ENCODE measurements around the gene ZBTB42. TPM values are rescaled to one million over a fixed set of nuclear protein-coding genes. Genes with fewer than 3 reads are reported as not detected.

ZBTB42 gene
- polyA plus RNA-seq, 1 of the 3 experiments (the other 2 are of a cell fraction) = 3.1 TPM

DNA sequence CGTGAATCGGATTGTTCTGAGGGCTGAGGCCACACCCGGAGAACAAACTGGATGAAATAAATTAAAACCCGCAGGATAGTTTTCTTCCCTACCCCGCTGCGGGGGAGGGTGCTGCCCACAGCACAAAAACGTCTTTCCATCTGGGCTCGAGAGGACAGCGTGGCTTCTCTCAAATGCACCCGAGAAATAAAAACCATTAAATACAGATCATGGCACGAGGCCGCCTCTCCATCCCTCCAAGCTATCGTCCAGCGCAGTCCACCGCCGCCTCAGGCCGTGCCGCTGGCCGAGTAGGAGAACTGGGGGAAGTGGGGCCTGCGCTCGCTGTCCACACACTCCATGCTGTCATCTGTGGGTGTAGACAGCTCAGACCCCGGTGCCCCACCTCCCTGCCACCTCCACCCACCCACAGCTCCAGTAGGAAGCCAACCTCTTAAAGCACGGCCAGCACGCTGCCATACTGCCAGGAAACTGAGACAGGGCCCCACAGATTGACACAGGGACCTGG is 30.8 kb upstream of the ZBTB42 start (continued):
- TF ChIP-seq, protein P1, sequence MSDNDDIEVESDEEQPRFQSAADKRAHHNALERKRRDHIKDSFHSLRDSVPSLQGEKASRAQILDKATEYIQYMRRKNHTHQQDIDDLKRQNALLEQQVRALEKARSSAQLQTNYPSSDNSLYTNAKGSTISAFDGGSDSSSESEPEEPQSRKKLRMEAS (IDR thresholded peaks at IDR 0.05; ENCODE audit: low read depth) = no peak
- no peak for TF ChIP-seq FOSL2 (IDR thresholded peaks at IDR 0.05; ENCODE audit: borderline replicate concordance, low read depth)

DNA sequence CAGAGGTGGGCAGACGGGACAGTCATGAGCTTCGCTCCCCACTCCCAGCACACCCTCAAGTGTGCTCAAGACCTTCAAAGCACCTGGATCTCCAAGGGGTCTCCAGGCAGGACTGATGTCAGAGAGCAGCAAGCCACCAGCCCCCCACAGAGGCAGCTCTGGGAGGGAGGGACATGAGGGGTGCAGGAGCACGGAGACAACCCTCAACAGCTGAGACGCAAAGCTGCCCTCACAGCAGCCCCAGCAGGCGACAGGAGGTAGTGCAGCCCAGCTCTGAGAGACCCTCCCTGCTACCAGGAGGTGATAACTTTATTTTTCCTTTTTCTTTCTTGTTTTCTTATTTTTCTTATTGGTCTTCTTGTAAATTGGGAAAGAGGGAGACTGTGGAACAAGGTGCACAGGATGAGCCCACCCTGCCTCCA is 30.0 kb upstream of the ZBTB42 start:
- Histone ChIP-seq H3K27ac (ENCODE audit: low read depth in 2 of 2, low read length in 1 of 2) (no peak overlapping the region), H3K4me2 (no peak overlapping the region), H3K79me2 (ENCODE audit: insufficient read depth) (no peaks in the 10 kb centered on the region), H3F3A (replicated peaks; ENCODE audit: insufficient read depth) (peaks cover 31% of the 10 kb centered on the region), H3K27me3 (ENCODE audit: insufficient read depth) (no peaks in the 10 kb centered on the region), H3K36me3 (replicated peaks in 1 of 2; ENCODE audit: control insufficient read depth in 1 of 2, insufficient read depth in 2 of 2, low read length in 1 of 2) (peaks cover 8 to 43% of the 10 kb centered on the region in 2 experiments), H3K9me3 (no peaks in the 10 kb centered on the region), H3K4me3 (ENCODE audit: low read depth in 2 of 2, low read length in 1 of 2) (no peak overlapping the region; a peak in 1 of 4 replicates), H4K20me1 (ENCODE audit: insufficient read depth) (no peaks in the 10 kb centered on the region), H3K9me2 (no peaks in the 10 kb centered on the region), H3K9ac (no peak overlapping the region), H3K4me1 (ENCODE audit: control insufficient read depth in 1 of 2, insufficient read depth in 2 of 2, low read depth in 1 of 2, low read length in 1 of 2) (peaks cover 0 to 7% of the 10 kb centered on the region in 2 experiments; a peak in 1 of 4 replicates), H2AFZ (ENCODE audit: low read depth) (no peak overlapping the region)
- no peak for TF ChIP-seq RAD21 (IDR thresholded peaks at IDR 0.05; ENCODE audit: low read length)
- TF ChIP-seq, protein P2, sequence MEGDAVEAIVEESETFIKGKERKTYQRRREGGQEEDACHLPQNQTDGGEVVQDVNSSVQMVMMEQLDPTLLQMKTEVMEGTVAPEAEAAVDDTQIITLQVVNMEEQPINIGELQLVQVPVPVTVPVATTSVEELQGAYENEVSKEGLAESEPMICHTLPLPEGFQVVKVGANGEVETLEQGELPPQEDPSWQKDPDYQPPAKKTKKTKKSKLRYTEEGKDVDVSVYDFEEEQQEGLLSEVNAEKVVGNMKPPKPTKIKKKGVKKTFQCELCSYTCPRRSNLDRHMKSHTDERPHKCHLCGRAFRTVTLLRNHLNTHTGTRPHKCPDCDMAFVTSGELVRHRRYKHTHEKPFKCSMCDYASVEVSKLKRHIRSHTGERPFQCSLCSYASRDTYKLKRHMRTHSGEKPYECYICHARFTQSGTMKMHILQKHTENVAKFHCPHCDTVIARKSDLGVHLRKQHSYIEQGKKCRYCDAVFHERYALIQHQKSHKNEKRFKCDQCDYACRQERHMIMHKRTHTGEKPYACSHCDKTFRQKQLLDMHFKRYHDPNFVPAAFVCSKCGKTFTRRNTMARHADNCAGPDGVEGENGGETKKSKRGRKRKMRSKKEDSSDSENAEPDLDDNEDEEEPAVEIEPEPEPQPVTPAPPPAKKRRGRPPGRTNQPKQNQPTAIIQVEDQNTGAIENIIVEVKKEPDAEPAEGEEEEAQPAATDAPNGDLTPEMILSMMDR (IDR thresholded peaks at IDR 0.05) = peak; percentile 56
- WGBS (ENCODE audit: low lambda C conversion rate) = 96% methylated on average over 5 of the region's 5 CpGs
- ChIA-PET CTCF (interaction anchor here (0.6 to 6.5 kb wide), 7 partner anchors 9 to 55 kb away, joined by 3 to 85 read pairs (median 6); no protein-coding TSS in a partner anchor), POLR2A (interaction anchor here (1.1 to 1.5 kb wide), 2 partner anchors 18 to 50 kb away, joined by 3 to 4 read pairs; partner anchors contain the start of gene SIVA1)
- DNase-seq = peak; percentile 51

DNA sequence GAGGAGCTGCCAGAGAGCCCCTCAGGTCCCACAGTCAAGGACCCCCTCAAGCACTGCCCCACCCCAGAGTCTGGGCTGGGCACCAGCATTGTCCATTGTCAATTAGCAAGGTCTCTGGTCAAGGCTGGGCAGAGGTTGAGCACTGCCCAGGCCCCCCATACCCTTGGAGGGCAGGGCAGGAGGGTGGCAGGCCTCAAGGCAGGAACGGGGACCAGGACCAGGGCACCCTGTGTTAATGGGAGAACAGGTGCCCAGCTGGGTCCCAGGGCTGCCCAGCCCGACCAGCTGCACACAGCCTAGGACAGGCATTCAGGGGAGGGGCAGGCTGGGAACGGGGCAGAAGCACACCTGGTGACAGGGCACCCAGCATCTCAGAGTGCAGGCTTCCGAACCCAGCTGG is 29.5 kb upstream of the ZBTB42 start:
- H3K9me2 ChIP-seq = no peaks in the 10 kb centered on the region
- TF ChIP-seq, protein P3, sequence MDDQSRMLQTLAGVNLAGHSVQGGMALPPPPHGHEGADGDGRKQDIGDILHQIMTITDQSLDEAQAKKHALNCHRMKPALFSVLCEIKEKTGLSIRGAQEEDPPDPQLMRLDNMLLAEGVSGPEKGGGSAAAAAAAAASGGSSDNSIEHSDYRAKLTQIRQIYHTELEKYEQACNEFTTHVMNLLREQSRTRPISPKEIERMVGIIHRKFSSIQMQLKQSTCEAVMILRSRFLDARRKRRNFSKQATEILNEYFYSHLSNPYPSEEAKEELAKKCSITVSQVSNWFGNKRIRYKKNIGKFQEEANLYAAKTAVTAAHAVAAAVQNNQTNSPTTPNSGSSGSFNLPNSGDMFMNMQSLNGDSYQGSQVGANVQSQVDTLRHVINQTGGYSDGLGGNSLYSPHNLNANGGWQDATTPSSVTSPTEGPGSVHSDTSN (IDR thresholded peaks at IDR 0.05) = no peak
- no peak for TF ChIP-seq EZH2phosphoT487 (IDR thresholded peaks at IDR 0.05; ENCODE audit: borderline replicate concordance, low read depth)
- no peak for TF ChIP-seq TEAD4 (IDR thresholded peaks at IDR 0.05; ENCODE audit: borderline replicate concordance, insufficient read depth)
- TF ChIP-seq MEF2A (IDR thresholded peaks at IDR 0.05; ENCODE audit: borderline replicate concordance, low read depth) = no peak
- TF ChIP-seq, protein P4, sequence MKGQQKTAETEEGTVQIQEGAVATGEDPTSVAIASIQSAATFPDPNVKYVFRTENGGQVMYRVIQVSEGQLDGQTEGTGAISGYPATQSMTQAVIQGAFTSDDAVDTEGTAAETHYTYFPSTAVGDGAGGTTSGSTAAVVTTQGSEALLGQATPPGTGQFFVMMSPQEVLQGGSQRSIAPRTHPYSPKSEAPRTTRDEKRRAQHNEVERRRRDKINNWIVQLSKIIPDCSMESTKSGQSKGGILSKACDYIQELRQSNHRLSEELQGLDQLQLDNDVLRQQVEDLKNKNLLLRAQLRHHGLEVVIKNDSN (IDR thresholded peaks at IDR 0.05; ENCODE audit: borderline replicate concordance, low read depth) = no peak
- TF ChIP-seq RFX5 (IDR thresholded peaks at IDR 0.05; ENCODE audit: low read length) = no peak
- TF ChIP-seq, protein P5, sequence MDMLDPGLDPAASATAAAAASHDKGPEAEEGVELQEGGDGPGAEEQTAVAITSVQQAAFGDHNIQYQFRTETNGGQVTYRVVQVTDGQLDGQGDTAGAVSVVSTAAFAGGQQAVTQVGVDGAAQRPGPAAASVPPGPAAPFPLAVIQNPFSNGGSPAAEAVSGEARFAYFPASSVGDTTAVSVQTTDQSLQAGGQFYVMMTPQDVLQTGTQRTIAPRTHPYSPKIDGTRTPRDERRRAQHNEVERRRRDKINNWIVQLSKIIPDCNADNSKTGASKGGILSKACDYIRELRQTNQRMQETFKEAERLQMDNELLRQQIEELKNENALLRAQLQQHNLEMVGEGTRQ (IDR thresholded peaks at IDR 0.05; ENCODE audit: borderline replicate concordance, low read depth, low read length) = no peak
- TF ChIP-seq FOSL2 (IDR thresholded peaks at IDR 0.05; ENCODE audit: borderline replicate concordance, low read depth) = no peak
- TF ChIP-seq YY1 (IDR thresholded peaks at IDR 0.05; ENCODE audit: low read depth) = no peak
- TF ChIP-seq RAD21 (IDR thresholded peaks at IDR 0.05; ENCODE audit: low read length) = no peak
- TF ChIP-seq NRF1 (IDR thresholded peaks at IDR 0.05; ENCODE audit: low read depth, low read length) = no peak
- TF ChIP-seq ELF1 (IDR thresholded peaks at IDR 0.05) = no peak
- TF ChIP-seq RCOR1 (IDR thresholded peaks at IDR 0.05; ENCODE audit: low read length) = no peak
- TF ChIP-seq, protein P2 (IDR thresholded peaks at IDR 0.05) = no peak
- no peak for TF ChIP-seq TCF12 (IDR thresholded peaks at IDR 0.05)
- TF ChIP-seq GATA2 (CRISPR knock-in tag; IDR thresholded peaks at IDR 0.05) = no peak
- TF ChIP-seq RXRA (IDR thresholded peaks at IDR 0.05; ENCODE audit: borderline replicate concordance, low read depth) = no peak

More for the DNA sequence above, 29.5 kb upstream of the ZBTB42 start:
- Histone ChIP-seq H3K4me3 (ENCODE audit: low read depth in 2 of 2, low read length in 1 of 2) (no peak overlapping the region), H3K36me3 (replicated peaks in 1 of 2; ENCODE audit: control insufficient read depth in 1 of 2, insufficient read depth in 2 of 2, low read length in 1 of 2) (peaks cover 12 to 47% of the 10 kb centered on the region in 2 experiments), H2AFZ (ENCODE audit: low read depth) (no peak overlapping the region), H3K27ac (ENCODE audit: low read depth in 2 of 2, low read length in 1 of 2) (no peak overlapping the region), H3K79me2 (ENCODE audit: insufficient read depth) (no peaks in the 10 kb centered on the region), H3K4me2 (no peak overlapping the region), H3K27me3 (ENCODE audit: insufficient read depth) (no peaks in the 10 kb centered on the region), H3K9me3 (no peaks in the 10 kb centered on the region), H3K4me1 (ENCODE audit: control insufficient read depth in 1 of 2, insufficient read depth in 2 of 2, low read depth in 1 of 2, low read length in 1 of 2) (peaks cover 0 to 7% of the 10 kb centered on the region in 2 experiments; a peak in 1 of 4 replicates), H3K9ac (no peak overlapping the region), H3F3A (replicated peaks; ENCODE audit: insufficient read depth) (peaks cover 26% of the 10 kb centered on the region), H4K20me1 (ENCODE audit: insufficient read depth) (0 out of 2 replicates have a peak, but pooled peaks cover 3% of the 10 kb centered on the region)
- no CpG with 5 or more reads among the region's 4 CpGs for WGBS (ENCODE audit: low lambda C conversion rate)
- ChIA-PET CTCF (interaction anchor here (0.6 to 6.5 kb wide), 5 partner anchors 9 to 55 kb away, joined by 3 to 85 read pairs (median 6); no protein-coding TSS in a partner anchor), POLR2A (interaction anchor here (1.5 kb wide), 1 partner anchor 49 kb away, joined by 4 read pairs; no protein-coding TSS in a partner anchor)
- no peak for DNase-seq
